ENCODE measurements around the gene ANKFY1.

DNA sequence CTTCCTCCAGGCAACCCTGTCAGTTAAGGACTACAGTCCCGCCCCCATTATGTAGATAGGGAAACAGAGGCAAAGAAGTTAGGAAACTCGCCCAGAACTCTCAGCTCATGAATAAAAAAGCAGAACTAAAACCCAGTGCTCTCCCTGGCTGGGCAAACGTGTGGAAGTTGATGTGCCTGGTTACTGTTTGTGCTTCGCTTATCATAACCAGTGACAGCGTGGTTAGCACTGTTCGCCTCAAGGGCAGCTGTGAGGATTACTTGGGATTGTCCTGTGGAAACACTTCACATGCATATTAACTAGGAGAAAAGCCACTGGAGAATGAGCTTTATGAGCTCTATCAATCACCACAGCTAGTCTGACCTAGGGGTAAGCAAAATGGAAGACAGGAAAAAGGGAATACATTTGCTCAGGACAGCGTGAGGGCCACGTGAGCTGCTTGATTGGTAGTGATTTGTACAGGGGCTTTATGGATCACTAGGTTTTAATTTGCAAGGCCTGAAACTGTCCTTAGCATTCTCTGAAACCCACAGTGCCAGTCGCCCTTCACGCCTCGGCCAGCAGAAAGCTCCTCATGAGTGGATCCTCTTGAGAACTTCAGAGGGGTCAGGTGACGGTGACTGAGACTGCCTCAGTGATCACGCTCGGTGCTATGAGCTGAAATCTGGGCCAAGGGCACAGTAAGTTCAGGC lies 100.9 kb downstream of the ANKFY1 start:
- TF ChIP-seq RBAK (tag by site-specific recombination; IDR thresholded peaks at IDR 0.05) (no peak), CTCF (tag by site-specific recombination; IDR thresholded peaks at IDR 0.05) (no peak), ZNF335 (tag by site-specific recombination; conservative IDR thresholded peaks at IDR 0.05) (no peak), BCL6B (tag by site-specific recombination; IDR thresholded peaks at IDR 0.05) (no peak), KLF16 (tag by site-specific recombination; IDR thresholded peaks at IDR 0.05) (no peak)
- TF ChIP-seq, protein P1, sequence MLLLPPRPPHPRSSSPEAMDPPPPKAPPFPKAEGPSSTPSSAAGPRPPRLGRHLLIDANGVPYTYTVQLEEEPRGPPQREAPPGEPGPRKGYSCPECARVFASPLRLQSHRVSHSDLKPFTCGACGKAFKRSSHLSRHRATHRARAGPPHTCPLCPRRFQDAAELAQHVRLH (tag by site-specific recombination; IDR thresholded peaks at IDR 0.05): no peak

Data from HEK293 (cell line).